Lung microvascular endothelial cell (primary cell): Measurements from ENCODE around the gene MAP4K1. TPM values are rescaled to one million over a fixed set of nuclear protein-coding genes. Genes with fewer than 3 reads are reported as not detected.
"Not testable (repeated sequence)": the region's sequence is repeated elsewhere in the genome, so short reads cannot be mapped to it uniquely, and the experiment has no call there.

Source experiments
- DNase-seq, 2 donors: peaks; one replicate each; pipeline versions ENCODE4 v3.0.0 to v3.0.0-alpha.2; 2010; ENCODE audit warnings: low read depth in 2 of 2
- total RNA-seq: library from RNA; depleted of rRNA; stranded (reverse); fragments of >200 nt; gene quantifications from 2 replicates; pipeline ENCODE4 v1.2.1, GENCODE V29; 2014

MAP4K1 gene
- total RNA-seq, 1 donor from 2014 or later, result not detected

- not testable (repeated sequence) for DNase-seq
Observed at GRCh38 chr19:38579304-38579703, 38.4 kb downstream of the MAP4K1 start.

- DNase-seq, result no peak
Observed at GRCh38 chr19:38577826-38578225, 39.9 kb downstream of the MAP4K1 start.

GRCh38 chr19:38571682-38572081 lies 46.1 kb downstream of the MAP4K1 start:
- DNase-seq, result no peak

- DNase-seq, result no peak
Observed at GRCh38 chr19:38569368-38569983, 48.3 kb downstream of the MAP4K1 start.

- DNase-seq, result no peak
Observed at GRCh38 chr19:38565691-38566105, 52.1 kb downstream of the MAP4K1 start.

- no peak for DNase-seq
Observed at GRCh38 chr19:38564981-38565690, 52.6 kb downstream of the MAP4K1 start.

- DNase-seq, result no peak
Observed at GRCh38 chr19:38563475-38563874, 54.3 kb downstream of the MAP4K1 start.

GRCh38 chr19:38562096-38562495 lies 55.7 kb downstream of the MAP4K1 start:
- no peak for DNase-seq

- DNase-seq, result no peak
Observed at GRCh38 chr19:38561658-38562057, 56.1 kb downstream of the MAP4K1 start.

- DNase-seq, result no peak
Observed at GRCh38 chr19:38561053-38561606, 56.6 kb downstream of the MAP4K1 start.

GRCh38 chr19:38559428-38560401 lies 58.0 kb downstream of the MAP4K1 start:
- DNase-seq, result no peak

- not testable (repeated sequence) for DNase-seq
Observed at GRCh38 chr19:38558933-38559332, 58.8 kb downstream of the MAP4K1 start.

GRCh38 chr19:38557205-38557799 lies 60.5 kb downstream of the MAP4K1 start:
- DNase-seq, result no peak

- DNase-seq, result no peak
Observed at GRCh38 chr19:38556521-38557174, 61.1 kb downstream of the MAP4K1 start.

- no peak for DNase-seq
Observed at GRCh38 chr19:38555200-38555599, 62.6 kb downstream of the MAP4K1 start.

- no peak for DNase-seq
Observed at GRCh38 chr19:38554676-38555141, 63.0 kb downstream of the MAP4K1 start.

- DNase-seq, result not testable (repeated sequence)
Observed at GRCh38 chr19:38553239-38553638, 64.5 kb downstream of the MAP4K1 start.

GRCh38 chr19:38551450-38551813 lies 66.3 kb downstream of the MAP4K1 start:
- no peak for DNase-seq

GRCh38 chr19:38550376-38550775 lies 67.4 kb downstream of the MAP4K1 start:
- no peak for DNase-seq

- DNase-seq, result no peak
Observed at GRCh38 chr19:38549942-38550341, 67.8 kb downstream of the MAP4K1 start.

- DNase-seq, result no peak
Observed at GRCh38 chr19:38549061-38549460, 68.7 kb downstream of the MAP4K1 start.
